H1 (cell line): ENCODE results near the gene CTBP2. TPM values are rescaled to one million over a fixed set of nuclear protein-coding genes. Genes with fewer than 3 reads are reported as not detected.

Experiments
- SIN3A ChIP-seq, 2 experiments: IDR thresholded peaks in 1 of 2; conservative IDR thresholded peaks in 1 of 2; 2 replicates each; pipeline ENCODE4 v1.6.1; 2011 to 2012; ENCODE audit warnings: low read length in 2 of 2, improper control_type of control experiment in 1 of 2, low read depth in 1 of 2, mild to moderate bottlenecking in 1 of 2
- SIRT6 ChIP-seq: IDR thresholded peaks from one replicate; pipeline ENCODE4 v1.7.1; 2012; ENCODE audit warnings: low read length, inconsistent platforms
- SP2 ChIP-seq: IDR thresholded peaks from 2 replicates; pipeline ENCODE4 v1.6.1; 2012; ENCODE audit warnings: mild to moderate bottlenecking, low read length, inconsistent platforms
- polyA plus RNA-seq, 7 experiments: library from polyadenylated mRNA; depleted of rRNA in 3 of 7; stranded (reverse) in 5 of 7; unstranded in 2 of 7; fragments of >200 nt in 5 of 7; fragments of 200-250 nt in 2 of 7; gene quantifications; 1 replicate in 5 of 7; 2 replicates in 1 of 7; 4 replicates in 1 of 7; pipeline versions ENCODE4 v1.2.1 to v1.2.3, GENCODE V29; 2011 to 2013; ENCODE audit warnings: missing spikeins in 2 of 7, mixed read lengths in 2 of 7
- total RNA-seq: library from RNA; stranded (reverse); fragmentation: NEBNext Ultra II Directional; extraction: Animal tissue kit (Norgen Biotek cat#: 25700); gene quantifications from 2 replicates; pipeline ENCODE4 v1.2.1, GENCODE V29; 2021

Gene CTBP2
- total and polyA plus RNA-seq, 2 of the 8 experiments (the other 6 are each of a cell fraction or from before 2014, with no cell fraction given): 208 to 221 TPM

DNA sequence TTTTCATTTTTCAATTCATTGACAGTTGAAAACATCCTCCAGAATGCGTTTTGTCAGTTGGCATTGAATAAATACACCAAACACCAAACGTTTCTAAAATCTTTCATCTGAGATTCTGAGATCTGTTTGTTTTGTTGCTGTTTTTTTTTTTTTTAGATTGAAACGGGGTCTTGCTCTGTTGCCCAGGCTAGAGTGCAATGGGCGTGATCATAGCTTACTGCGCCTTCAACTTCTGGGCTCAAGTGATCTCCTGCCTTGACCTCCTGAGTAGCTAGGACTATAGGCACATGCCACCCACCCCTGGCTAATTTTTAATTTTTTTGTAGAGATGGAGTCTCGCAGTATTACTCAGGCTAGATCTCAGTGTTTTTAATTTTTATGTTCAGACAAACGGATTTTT, 187.7 kb downstream of the CTBP2 start (continued):
- no peak for TF ChIP-seq SP2
- TF ChIP-seq SIN3A (conservative IDR thresholded peaks at IDR 0.05 in 1 of 2, IDR thresholded peaks at IDR 0.05 in 1 of 2; ENCODE audit: low read depth in 1 of 2, low read length in 2 of 2): no peak
- no peak for TF ChIP-seq SIRT6
